Measurements from ENCODE around the gene CMYA5. TPM values are rescaled to one million over a fixed set of nuclear protein-coding genes. Genes with fewer than 3 reads are reported as not detected.
"Not testable (repeated sequence)": the region's sequence is repeated elsewhere in the genome, so short reads cannot be mapped to it uniquely, and the experiment has no call there.

Gene CMYA5
- total RNA-seq, 1 donor from 2014 or later: 2.0 TPM

DNA sequence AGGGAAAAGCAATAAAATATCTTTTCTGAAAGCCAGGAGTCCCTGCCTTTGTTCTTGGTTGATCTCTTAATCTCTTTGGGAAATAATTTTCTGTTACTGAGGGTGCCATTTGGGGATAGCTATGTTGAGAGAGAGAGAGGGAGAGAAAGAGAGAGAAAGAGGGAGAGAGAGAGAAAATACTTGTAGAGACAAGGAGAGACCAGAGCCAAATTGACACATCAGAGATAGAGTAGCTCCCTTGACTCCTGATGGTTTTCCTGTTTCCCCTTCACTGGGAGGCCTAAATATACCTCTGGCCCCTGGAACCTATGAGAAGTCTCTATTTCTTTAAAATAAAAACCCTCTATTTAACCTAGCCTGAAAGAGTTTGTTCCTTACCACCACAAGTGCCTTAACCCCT lies 14.9 kb downstream of the CMYA5 start:
- Histone ChIP-seq H3K9me3 (no peaks in the 10 kb centered on the region), H3K27me3 (ENCODE audit: low read depth) (no peaks in the 10 kb centered on the region), H3K4me3 (no peak overlapping the region), H3K36me3 (no peaks in the 10 kb centered on the region), H3K27ac (no peak overlapping the region), H3K4me1 (no peaks in the 10 kb centered on the region)
- intact Hi-C loops (cut with DNase I): no loop called here
- TF ChIP-seq, protein P1, sequence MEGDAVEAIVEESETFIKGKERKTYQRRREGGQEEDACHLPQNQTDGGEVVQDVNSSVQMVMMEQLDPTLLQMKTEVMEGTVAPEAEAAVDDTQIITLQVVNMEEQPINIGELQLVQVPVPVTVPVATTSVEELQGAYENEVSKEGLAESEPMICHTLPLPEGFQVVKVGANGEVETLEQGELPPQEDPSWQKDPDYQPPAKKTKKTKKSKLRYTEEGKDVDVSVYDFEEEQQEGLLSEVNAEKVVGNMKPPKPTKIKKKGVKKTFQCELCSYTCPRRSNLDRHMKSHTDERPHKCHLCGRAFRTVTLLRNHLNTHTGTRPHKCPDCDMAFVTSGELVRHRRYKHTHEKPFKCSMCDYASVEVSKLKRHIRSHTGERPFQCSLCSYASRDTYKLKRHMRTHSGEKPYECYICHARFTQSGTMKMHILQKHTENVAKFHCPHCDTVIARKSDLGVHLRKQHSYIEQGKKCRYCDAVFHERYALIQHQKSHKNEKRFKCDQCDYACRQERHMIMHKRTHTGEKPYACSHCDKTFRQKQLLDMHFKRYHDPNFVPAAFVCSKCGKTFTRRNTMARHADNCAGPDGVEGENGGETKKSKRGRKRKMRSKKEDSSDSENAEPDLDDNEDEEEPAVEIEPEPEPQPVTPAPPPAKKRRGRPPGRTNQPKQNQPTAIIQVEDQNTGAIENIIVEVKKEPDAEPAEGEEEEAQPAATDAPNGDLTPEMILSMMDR (IDR thresholded peaks at IDR 0.05): no peak
- DNase-seq (no peak), ATAC-seq (no peak)

DNA sequence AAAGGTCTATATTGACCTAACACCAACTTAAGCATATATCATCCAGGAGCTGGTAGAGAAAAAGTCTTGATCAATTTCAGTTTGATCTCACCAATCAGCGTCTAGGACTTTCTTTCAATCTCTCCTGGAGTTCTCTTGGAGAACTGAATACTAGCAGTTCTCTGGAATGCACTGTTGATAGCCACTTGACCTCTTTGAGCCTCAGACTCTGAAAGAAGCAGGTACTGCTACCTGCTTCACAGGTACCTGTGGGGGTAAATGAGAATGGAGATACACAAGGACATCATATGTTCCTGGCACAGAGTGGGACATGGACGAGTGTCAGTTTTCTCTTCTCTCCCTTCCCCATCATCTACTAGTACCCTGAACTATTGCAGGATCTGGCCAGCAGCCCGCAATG lies 16.0 kb downstream of the CMYA5 start:
- H3K27ac ChIP-seq: no peak overlapping the region
- H3K36me3 ChIP-seq: no peaks in the 10 kb centered on the region
- no peaks in the 10 kb centered on the region for H3K4me1 ChIP-seq
- DNase-seq: no peak
- intact Hi-C loops (cut with DNase I): no loop called here
- TF ChIP-seq, protein P1 (IDR thresholded peaks at IDR 0.05): no peak
- H3K27me3 ChIP-seq (ENCODE audit: low read depth): no peaks in the 10 kb centered on the region
- no peak overlapping the region for H3K4me3 ChIP-seq
- peak; percentile 61 to 68 for ATAC-seq
- no peaks in the 10 kb centered on the region for H3K9me3 ChIP-seq

DNA sequence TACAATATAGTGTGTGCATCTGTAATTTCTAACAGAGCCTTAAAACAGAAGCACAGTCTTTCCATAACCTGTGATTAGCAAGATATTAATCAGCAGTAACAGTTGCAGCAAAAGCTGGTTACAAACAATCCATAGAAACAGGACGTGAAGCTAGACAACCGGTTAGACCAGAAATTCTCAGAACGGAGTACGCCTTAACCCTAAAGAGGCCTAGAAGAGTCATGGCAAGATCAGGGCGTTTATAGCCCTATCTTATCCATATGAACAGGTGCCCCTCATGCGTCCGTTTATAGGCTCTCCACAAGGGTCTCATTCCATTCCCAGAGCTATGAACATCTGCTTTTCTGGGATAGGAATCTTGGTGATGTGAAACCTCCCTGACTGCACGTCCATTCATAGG lies 16.7 kb downstream of the CMYA5 start:
- intact Hi-C loops (cut with DNase I); H3K4me1 ChIP-seq: not testable (repeated sequence)

DNA sequence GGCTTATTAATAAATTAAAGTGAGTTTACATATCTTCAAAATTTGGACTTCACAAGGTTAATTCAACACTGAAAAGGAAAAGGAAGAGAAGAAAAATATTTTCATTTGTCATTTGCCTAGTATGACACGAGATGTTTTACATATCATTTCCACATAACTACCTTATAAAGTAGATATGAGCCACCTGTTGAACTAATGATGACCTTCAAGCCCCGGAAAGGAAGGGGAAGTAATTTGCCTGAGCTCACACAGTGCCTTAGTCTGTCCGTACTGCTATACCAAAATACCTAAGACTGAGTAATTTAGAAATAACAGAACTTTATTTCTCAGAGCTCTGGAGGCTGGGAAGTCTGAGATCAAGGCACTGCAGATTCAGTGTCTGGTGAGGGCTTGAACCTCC lies 17.9 kb downstream of the CMYA5 start:
- Histone ChIP-seq H3K27ac (no peak overlapping the region), H3K4me1 (no peaks in the 10 kb centered on the region), H3K4me3 (no peak overlapping the region), H3K36me3 (no peaks in the 10 kb centered on the region), H3K9me3 (no peaks in the 10 kb centered on the region), H3K27me3 (ENCODE audit: low read depth) (no peaks in the 10 kb centered on the region)
- TF ChIP-seq, protein P1 (IDR thresholded peaks at IDR 0.05): no peak
- DNase-seq (no peak), ATAC-seq (no peak)
- intact Hi-C loops (cut with DNase I): no loop called here

More for the DNA sequence above, 16.7 kb downstream of the CMYA5 start:
- H3K9me3 ChIP-seq; H3K27me3 ChIP-seq (ENCODE audit: low read depth); H3K4me3 ChIP-seq; DNase-seq; H3K27ac ChIP-seq; ATAC-seq; H3K36me3 ChIP-seq: not testable (repeated sequence)

DNA sequence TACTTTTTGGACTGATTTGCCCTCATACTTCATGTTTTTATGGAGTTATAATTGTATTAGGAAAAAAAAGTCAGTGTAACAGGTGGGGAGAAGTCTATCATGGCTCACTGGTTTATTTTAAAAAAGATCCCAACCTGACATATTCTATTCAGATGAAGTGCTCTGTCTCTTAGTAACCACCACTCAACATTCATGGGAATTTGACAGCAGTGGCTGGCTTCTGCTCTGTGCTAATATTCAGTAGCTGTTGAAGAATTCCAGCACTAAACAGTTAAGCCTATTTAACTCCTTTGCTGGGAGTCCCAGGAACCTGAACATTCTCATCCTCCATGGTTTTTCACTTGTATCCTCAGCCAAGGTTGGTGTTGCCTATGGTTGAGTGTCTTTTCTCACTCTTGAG lies 23.1 kb downstream of the CMYA5 start:
- no peak for DNase-seq
- Histone ChIP-seq H3K27ac (no peak overlapping the region), H3K36me3 (no peaks in the 10 kb centered on the region), H3K4me3 (no peak overlapping the region), H3K27me3 (ENCODE audit: low read depth) (no peaks in the 10 kb centered on the region), H3K4me1 (no peaks in the 10 kb centered on the region), H3K9me3 (no peaks in the 10 kb centered on the region)
- TF ChIP-seq, protein P1 (IDR thresholded peaks at IDR 0.05): no peak
- ATAC-seq: no peak
- intact Hi-C loops (cut with DNase I): no loop called here

DNA sequence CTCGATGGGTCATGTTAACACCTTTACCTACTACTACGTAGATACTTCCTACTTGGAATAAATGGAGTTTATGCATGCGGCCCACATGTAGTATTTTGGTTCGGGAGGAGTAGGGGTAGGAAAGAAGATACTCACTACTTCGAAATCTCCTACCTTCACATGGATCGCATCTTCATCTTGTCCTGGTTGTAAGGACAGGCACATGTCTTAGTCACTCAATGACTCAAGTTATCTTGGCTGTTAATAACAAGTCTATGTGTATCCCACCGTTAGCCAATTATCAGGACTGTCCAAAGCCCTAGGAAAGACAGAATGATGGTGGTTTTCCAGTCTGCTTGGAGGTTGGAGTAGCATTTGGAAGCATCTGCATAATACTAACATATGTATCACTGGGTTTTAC lies 24.1 kb downstream of the CMYA5 start:
- no peak for DNase-seq
- no peak overlapping the region for H3K27ac ChIP-seq
- no peak for ATAC-seq

More for the DNA sequence above, 24.1 kb downstream of the CMYA5 start:
- Histone ChIP-seq H3K36me3 (no peaks in the 10 kb centered on the region), H3K9me3 (no peaks in the 10 kb centered on the region), H3K4me1 (no peaks in the 10 kb centered on the region), H3K4me3 (no peak overlapping the region), H3K27me3 (ENCODE audit: low read depth) (no peaks in the 10 kb centered on the region)
- TF ChIP-seq, protein P1 (IDR thresholded peaks at IDR 0.05): no peak
- intact Hi-C loops (cut with DNase I): no loop called here
